ENCODE measurements around the gene FAM98A.
A peak's percentile ranks its signal among the peaks of the same experiment; 100 is the strongest.

Gene FAM98A

DNA sequence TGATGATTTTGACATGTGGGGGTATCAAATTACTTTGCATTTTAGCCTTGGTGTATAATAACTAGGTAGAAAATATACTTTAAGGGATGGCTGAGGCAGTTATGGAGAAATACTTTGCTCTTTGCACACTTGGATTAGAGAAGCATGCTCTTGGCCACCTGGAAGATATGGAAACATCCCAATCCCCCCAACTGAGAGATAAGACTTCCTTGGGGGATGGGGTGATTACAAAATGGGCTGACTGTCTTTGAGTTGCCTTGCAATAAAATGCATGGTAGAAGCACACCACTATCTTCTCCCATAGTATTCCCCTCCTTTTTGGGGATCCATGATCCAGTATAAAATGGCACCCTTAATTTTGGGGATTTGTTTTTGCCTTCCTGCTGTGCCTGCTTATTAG is 15.1 kb upstream of the FAM98A start:
- Histone ChIP-seq H3K36me3 (ENCODE audit: control insufficient read depth, insufficient read depth, low read length) (no peaks in the 10 kb centered on the region), H3K27me3 (ENCODE audit: control insufficient read depth, insufficient read depth, low read length) (no peaks in the 10 kb centered on the region), H3K4me3 (ENCODE audit: low read length) (no peak overlapping the region), H3K9ac (ENCODE audit: low read length) (no peak overlapping the region), H3K4me1 (ENCODE audit: control insufficient read depth, insufficient read depth, low read length) (no peaks in the 10 kb centered on the region), H3K9me3 (ENCODE audit: control insufficient read depth, low read length) (no peaks in the 10 kb centered on the region)

DNA sequence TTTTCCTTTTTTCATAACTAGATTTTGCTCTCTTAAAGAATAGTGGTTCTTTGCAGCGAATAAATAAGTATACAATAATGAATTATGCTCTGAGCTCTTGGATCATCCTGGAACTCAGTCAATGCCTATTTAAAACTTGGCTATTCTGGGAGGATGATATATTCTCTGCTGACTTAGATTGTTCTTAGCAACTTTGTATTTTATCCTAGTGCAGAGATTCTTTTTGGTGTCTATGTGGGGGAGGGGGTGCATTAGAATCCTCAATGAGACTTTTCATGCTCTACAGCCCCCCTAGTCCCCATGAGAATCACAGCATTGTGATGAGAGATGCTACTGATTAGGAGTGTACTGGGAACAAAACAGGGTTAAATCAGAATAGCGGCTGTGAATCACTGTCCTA is 8.8 kb upstream of the FAM98A start:
- H3K9ac ChIP-seq (ENCODE audit: low read length), result no peak overlapping the region
- H3K27me3 ChIP-seq (ENCODE audit: control insufficient read depth, insufficient read depth, low read length), result no peaks in the 10 kb centered on the region
- no peaks in the 10 kb centered on the region for H3K36me3 ChIP-seq (ENCODE audit: control insufficient read depth, insufficient read depth, low read length)
- H3K4me3 ChIP-seq (ENCODE audit: low read length), result no peak overlapping the region
- no peaks in the 10 kb centered on the region for H3K4me1 ChIP-seq (ENCODE audit: control insufficient read depth, insufficient read depth, low read length)
- no peaks in the 10 kb centered on the region for H3K9me3 ChIP-seq (ENCODE audit: control insufficient read depth, low read length)

DNA sequence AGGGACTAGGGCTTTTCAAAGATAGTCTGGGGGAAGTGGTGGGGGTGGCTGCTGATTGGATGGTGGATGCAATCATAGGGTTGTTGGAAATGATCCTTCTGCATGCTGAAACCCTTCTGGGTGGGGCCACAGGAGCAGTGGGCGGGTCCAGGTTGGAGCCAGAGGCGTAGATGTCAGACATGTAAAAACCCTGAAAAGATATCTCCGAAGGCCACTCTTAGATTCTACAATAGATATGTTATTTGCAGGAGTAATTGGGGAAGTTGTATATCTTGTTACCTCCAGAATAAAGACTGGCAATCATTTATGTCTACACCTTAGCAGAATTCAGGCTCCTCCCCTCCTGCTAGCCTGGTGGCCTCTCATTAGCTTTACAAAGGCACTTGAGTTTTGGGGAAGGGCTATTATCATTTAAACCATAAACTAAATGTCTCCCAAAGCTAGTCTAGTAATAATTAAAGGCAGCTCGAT is 8.2 kb upstream of the FAM98A start:
- Histone ChIP-seq H3K9ac (ENCODE audit: low read length) (no peak overlapping the region), H3K4me1 (ENCODE audit: control insufficient read depth, insufficient read depth, low read length) (no peaks in the 10 kb centered on the region), H3K36me3 (ENCODE audit: control insufficient read depth, insufficient read depth, low read length) (no peaks in the 10 kb centered on the region), H3K4me3 (ENCODE audit: low read length) (no peak overlapping the region), H3K9me3 (ENCODE audit: control insufficient read depth, low read length) (no peaks in the 10 kb centered on the region), H3K27me3 (ENCODE audit: control insufficient read depth, insufficient read depth, low read length) (no peaks in the 10 kb centered on the region)

DNA sequence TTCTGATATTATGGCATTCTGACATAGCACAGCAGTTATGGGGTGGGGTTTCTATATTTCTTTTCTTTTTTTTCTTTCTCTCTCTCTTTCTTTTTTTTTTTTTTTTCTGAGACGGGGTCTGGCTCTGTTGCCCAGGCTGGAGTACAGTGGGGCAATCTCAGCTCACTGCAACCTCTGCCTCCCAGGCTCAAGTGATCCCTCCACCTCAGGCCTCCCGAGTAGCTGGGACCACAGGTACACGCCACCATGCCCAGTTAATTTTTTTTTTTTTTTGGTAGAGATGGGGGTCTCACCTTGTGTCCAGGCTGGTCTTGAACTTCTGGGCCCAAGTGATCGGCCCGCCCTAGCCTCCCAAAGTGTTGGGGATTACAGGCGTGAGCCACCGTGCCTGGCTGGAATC is 7.5 kb upstream of the FAM98A start:
- no peaks in the 10 kb centered on the region for H3K36me3 ChIP-seq (ENCODE audit: control insufficient read depth, insufficient read depth, low read length)
- H3K27me3 ChIP-seq (ENCODE audit: control insufficient read depth, insufficient read depth, low read length), result no peaks in the 10 kb centered on the region
- no peak overlapping the region for H3K4me3 ChIP-seq (ENCODE audit: low read length)
- no peak overlapping the region for H3K9ac ChIP-seq (ENCODE audit: low read length)
- H3K4me1 ChIP-seq (ENCODE audit: control insufficient read depth, insufficient read depth, low read length), result no peaks in the 10 kb centered on the region
- H3K9me3 ChIP-seq (ENCODE audit: control insufficient read depth, low read length), result no peaks in the 10 kb centered on the region

DNA sequence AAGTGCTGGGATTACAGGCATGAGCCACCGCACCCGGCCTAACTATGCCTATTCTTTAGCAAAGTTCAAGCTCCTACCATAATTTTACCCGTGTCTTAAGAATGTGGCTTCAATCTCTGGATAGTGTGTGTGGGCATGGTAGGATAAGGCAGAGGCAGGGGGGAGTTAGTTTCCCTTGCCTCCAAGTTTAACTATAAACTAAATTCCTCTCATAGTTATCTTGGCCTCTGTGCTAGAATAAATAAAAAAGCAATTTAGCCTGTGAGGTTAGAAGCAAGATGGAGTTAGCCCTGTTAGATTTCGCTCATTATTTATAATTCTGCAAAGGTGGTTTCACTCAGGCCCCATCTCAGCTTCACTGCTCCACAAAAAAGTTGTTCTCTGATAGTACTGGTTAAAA is 7.0 kb upstream of the FAM98A start:
- Histone ChIP-seq H3K9ac (ENCODE audit: low read length) (no peak overlapping the region), H3K27me3 (ENCODE audit: control insufficient read depth, insufficient read depth, low read length) (no peaks in the 10 kb centered on the region), H3K9me3 (ENCODE audit: control insufficient read depth, low read length) (no peaks in the 10 kb centered on the region), H3K4me1 (ENCODE audit: control insufficient read depth, insufficient read depth, low read length) (no peaks in the 10 kb centered on the region), H3K36me3 (ENCODE audit: control insufficient read depth, insufficient read depth, low read length) (no peaks in the 10 kb centered on the region), H3K4me3 (ENCODE audit: low read length) (no peak overlapping the region)

DNA sequence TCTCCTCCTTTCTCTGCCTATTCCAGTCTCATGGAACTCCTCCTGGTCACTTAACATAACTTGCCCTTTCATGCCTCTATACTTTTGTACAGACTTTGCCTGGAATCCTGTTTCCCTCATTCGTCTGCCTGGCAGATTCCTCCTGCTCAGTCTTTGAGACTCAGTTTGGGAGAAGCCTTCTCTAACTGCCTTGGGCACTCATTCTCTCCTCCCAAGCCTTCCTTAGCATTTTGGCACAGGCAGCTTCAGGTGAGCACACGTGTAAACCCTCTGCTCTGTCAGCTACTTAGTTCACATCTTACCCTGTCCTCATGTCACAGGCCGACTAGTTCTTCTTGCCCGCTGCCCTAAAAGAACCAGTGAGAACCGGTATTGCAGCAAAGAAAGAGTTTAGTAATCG is 6.0 kb upstream of the FAM98A start:
- Histone ChIP-seq H3K4me1 (ENCODE audit: control insufficient read depth, insufficient read depth, low read length) (no peaks in the 10 kb centered on the region), H3K27me3 (ENCODE audit: control insufficient read depth, insufficient read depth, low read length) (no peaks in the 10 kb centered on the region), H3K4me3 (ENCODE audit: low read length) (no peak overlapping the region), H3K9me3 (ENCODE audit: control insufficient read depth, low read length) (no peaks in the 10 kb centered on the region), H3K36me3 (ENCODE audit: control insufficient read depth, insufficient read depth, low read length) (no peaks in the 10 kb centered on the region), H3K9ac (ENCODE audit: low read length) (no peak overlapping the region)

DNA sequence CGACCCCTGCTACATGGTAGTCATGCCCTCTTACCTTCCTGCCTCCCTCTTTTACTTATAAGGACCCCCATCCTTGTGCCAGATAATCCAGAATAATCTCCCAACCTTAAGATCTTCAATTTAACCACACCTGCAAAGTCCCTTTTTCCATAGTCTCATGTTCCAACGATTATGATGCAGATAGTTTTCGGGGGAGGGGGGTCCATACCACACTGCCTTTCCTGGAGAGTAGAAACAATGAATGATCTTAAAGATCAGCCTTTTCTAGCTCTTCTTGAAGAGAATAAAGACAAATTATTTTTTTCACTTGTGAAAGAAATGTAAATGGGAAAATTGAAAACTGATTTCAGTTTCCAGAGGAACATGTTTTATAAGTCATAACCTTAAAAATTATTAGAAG is 4.3 kb upstream of the FAM98A start:
- Histone ChIP-seq H3K4me1 (ENCODE audit: control insufficient read depth, insufficient read depth, low read length) (peaks cover 5% of the 10 kb centered on the region), H3K9ac (ENCODE audit: low read length) (no peak overlapping the region), H3K36me3 (ENCODE audit: control insufficient read depth, insufficient read depth, low read length) (no peaks in the 10 kb centered on the region), H3K4me3 (ENCODE audit: low read length) (no peak overlapping the region), H3K9me3 (ENCODE audit: control insufficient read depth, low read length) (no peaks in the 10 kb centered on the region), H3K27me3 (ENCODE audit: control insufficient read depth, insufficient read depth, low read length) (no peaks in the 10 kb centered on the region)

DNA sequence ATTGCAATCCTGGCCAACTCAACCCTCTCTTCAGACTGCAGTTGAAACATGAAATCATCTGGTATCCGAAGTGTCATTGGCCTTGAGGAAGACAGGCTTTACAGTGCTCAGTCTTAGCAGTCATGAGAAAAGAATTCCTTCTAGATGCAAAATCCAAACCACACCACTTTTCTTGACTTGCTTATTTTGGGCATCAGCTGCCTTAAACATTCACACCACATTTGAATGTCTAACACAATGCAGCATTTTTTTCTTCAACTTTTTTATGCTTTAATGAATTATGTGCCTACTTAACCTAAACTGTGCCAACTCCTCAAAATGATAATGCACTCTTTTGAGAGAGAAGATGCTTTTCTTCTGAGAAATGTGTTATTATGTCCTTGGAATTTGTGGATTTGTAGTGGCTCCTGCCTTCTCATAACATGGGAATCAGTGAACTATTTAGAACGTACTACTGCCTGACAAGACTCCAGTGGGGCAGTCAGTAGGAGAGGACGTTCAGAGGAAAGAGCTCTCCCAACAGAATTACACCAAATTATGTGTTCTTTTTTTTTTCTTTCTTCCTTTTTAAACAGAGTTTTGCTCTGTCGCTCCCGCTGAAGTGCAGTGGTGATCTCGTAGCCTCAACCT is 3.2 kb upstream of the FAM98A start:
- H3K4me3 ChIP-seq (ENCODE audit: low read length), result no peak overlapping the region

DNA sequence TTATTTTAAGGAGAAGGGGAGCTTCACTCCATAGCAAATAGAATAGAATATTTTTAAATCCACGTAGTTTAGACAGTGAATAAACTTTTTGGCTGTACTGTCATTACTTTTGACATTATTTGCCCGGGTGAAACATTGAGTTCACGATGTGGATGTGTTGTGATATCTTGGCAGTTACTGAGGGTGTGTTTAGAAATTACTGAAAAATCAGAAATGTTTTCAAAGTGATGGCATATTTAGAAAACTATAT is 769 bp upstream of the FAM98A start:
- no peaks in the 10 kb centered on the region for H3K9me3 ChIP-seq (ENCODE audit: control insufficient read depth, low read length)
- H3K36me3 ChIP-seq (ENCODE audit: control insufficient read depth, insufficient read depth, low read length), result no peaks in the 10 kb centered on the region
- H3K9ac ChIP-seq (ENCODE audit: low read length), result peak overlapping the region; percentile 56
- no peaks in the 10 kb centered on the region for H3K27me3 ChIP-seq (ENCODE audit: control insufficient read depth, insufficient read depth, low read length)
- peak overlapping the region; percentile 44 for H3K4me3 ChIP-seq (ENCODE audit: low read length)
- H3K4me1 ChIP-seq (ENCODE audit: control insufficient read depth, insufficient read depth, low read length), result peaks cover 15% of the 10 kb centered on the region

More for the DNA sequence above, 3.2 kb upstream of the FAM98A start:
- Histone ChIP-seq H3K9ac (ENCODE audit: low read length) (no peak overlapping the region), H3K36me3 (ENCODE audit: control insufficient read depth, insufficient read depth, low read length) (no peaks in the 10 kb centered on the region), H3K9me3 (ENCODE audit: control insufficient read depth, low read length) (no peaks in the 10 kb centered on the region), H3K4me1 (ENCODE audit: control insufficient read depth, insufficient read depth, low read length) (peaks cover 15% of the 10 kb centered on the region), H3K27me3 (ENCODE audit: control insufficient read depth, insufficient read depth, low read length) (no peaks in the 10 kb centered on the region)

DNA sequence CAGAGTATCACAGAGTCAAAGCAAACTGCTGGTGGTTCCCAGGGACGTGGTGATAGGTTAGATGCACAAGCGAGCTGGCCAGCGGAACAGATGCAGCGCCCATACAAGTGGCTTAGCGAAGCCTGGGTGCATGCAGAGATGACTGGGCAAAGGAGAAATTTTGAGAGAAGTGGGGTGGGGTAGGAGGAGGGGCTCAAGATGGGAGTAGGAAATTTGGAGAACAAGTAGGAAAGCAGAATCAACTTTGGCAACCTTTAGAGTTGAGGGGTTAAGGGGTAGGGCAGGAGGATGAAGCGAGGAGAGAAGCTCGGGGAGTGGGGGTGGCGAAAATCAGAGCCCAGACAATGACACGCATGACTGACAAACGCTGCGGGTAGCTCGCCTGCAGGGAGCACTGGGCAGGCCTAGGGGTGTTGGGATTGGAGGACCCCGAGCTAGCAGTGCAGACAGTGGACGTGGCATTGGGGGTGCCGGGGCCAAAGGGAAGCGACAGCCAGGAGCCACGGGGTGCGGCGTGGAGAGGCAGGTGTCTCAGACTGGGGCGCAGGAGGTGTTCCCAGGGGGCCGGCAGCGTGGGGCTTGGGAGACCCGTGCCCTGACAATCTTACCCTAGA is 431 bp downstream of the FAM98A start:
- Histone ChIP-seq H3K27me3 (ENCODE audit: control insufficient read depth, insufficient read depth, low read length) (no peaks in the 10 kb centered on the region), H3K9ac (ENCODE audit: low read length) (peak overlapping the region; percentile 81), H3K4me1 (ENCODE audit: control insufficient read depth, insufficient read depth, low read length) (peaks cover 19% of the 10 kb centered on the region), H3K4me3 (ENCODE audit: low read length) (peak overlapping the region; percentile 44), H3K9me3 (ENCODE audit: control insufficient read depth, low read length) (no peaks in the 10 kb centered on the region), H3K36me3 (ENCODE audit: control insufficient read depth, insufficient read depth, low read length) (no peaks in the 10 kb centered on the region)

DNA sequence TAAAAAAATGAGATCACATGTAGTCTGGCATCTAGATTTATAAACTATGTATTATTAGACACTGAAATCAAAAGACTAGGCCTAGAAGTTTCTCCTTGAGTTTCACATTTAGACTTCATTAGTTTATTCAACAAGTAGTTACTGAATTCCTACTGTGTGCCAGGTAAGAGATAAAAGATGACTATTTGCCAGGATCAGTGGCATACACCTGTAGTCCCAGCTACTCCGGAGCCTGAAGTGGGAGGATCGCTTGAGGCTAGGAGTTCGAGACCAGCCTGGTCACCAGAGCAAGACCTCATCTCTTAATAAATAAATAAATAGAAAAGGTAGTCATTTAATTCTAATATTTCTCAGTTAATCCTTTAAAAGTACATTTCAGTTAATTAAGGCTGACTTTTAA is 2.1 kb downstream of the FAM98A start:
- H3K27me3 ChIP-seq (ENCODE audit: control insufficient read depth, insufficient read depth, low read length), result no peaks in the 10 kb centered on the region
- H3K9ac ChIP-seq (ENCODE audit: low read length), result no peak overlapping the region
- H3K9me3 ChIP-seq (ENCODE audit: control insufficient read depth, low read length), result no peaks in the 10 kb centered on the region
- H3K4me3 ChIP-seq (ENCODE audit: low read length), result no peak overlapping the region
- H3K36me3 ChIP-seq (ENCODE audit: control insufficient read depth, insufficient read depth, low read length), result no peaks in the 10 kb centered on the region
- peaks cover 23% of the 10 kb centered on the region for H3K4me1 ChIP-seq (ENCODE audit: control insufficient read depth, insufficient read depth, low read length)

DNA sequence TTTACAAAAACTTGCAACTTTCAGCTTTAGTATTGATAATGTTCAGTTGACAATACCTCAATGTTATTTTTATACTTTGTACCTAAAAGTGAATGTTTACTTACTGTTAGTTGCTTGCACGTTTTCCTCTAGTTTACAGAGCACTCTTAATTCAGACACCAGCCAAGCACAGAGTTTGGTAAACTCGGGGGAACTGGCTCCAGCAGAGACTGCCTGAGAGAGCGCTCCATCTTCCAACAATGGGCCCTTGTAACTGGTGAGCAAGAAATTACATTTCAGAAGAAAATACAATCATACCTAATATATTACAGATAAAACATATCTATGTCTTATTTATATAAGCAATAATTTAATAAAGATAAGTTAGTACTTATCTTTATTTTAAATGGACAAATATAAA is 3.7 kb downstream of the FAM98A start:
- Histone ChIP-seq H3K4me3 (ENCODE audit: low read length) (no peak overlapping the region), H3K9ac (ENCODE audit: low read length) (no peak overlapping the region), H3K27me3 (ENCODE audit: control insufficient read depth, insufficient read depth, low read length) (no peaks in the 10 kb centered on the region), H3K36me3 (ENCODE audit: control insufficient read depth, insufficient read depth, low read length) (no peaks in the 10 kb centered on the region), H3K4me1 (ENCODE audit: control insufficient read depth, insufficient read depth, low read length) (peaks cover 23% of the 10 kb centered on the region), H3K9me3 (ENCODE audit: control insufficient read depth, low read length) (no peaks in the 10 kb centered on the region)

DNA sequence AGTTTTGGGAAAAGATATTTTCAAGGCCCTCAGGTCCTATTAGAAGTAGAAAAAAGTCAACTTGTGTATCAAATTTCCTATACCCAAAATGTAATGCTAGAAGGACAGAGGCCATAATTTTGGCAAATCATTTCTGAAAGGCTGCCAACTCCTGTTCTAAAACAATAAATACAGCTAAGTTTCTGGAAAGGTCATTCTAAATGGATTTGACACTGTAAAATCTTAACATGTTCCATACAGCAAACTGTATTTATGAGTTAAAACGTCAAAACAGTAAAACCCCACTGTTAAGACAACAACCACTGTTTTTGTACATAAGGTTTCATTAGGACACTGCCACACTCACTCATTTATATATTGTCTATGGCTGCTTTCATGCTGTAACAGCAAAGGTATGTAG is 9.7 kb downstream of the FAM98A start:
- Histone ChIP-seq H3K36me3 (ENCODE audit: control insufficient read depth, insufficient read depth, low read length) (no peaks in the 10 kb centered on the region), H3K4me3 (ENCODE audit: low read length) (no peak overlapping the region), H3K9me3 (ENCODE audit: control insufficient read depth, low read length) (no peaks in the 10 kb centered on the region), H3K27me3 (ENCODE audit: control insufficient read depth, insufficient read depth, low read length) (no peaks in the 10 kb centered on the region), H3K4me1 (ENCODE audit: control insufficient read depth, insufficient read depth, low read length) (peaks cover 8% of the 10 kb centered on the region), H3K9ac (ENCODE audit: low read length) (no peak overlapping the region)
